Brain microvascular endothelial cell (primary cell): ENCODE data around the gene VSTM2B.

Experiments used
- DNase-seq: peaks from one replicate; pipeline ENCODE4 v3.0.0-alpha.2; 2020
- H3K27ac ChIP-seq: fragments of 250-450 bp; sonication (Bioruptor Pico); 2 replicates; pipeline ENCODE4 v1.5.1; 2020; ENCODE audit warnings: mild to moderate bottlenecking, moderate library complexity
- H3K27me3 ChIP-seq: fragments of 250-450 bp; sonication (Bioruptor Pico); replicated peaks from 2 replicates; pipeline ENCODE4 v1.5.1; 2020; ENCODE audit warnings: mild to moderate bottlenecking
- H3K36me3 ChIP-seq: fragments of 250-450 bp; sonication (Bioruptor Pico); replicated peaks from 2 replicates; pipeline ENCODE4 v1.5.1; 2020; ENCODE audit warnings: mild to moderate bottlenecking
- H3K4me3 ChIP-seq: 2 replicates; pipeline ENCODE4 v1.5.1; 2011; ENCODE audit warnings: low read depth, mild to moderate bottlenecking, control low read depth, low read length, moderate library complexity
- in situ Hi-C: cut with HindIII; loops from 2 replicates; pipeline ENCODE4 v1.10.0; 2017; ENCODE audit warnings: low sequenced_read_pairs, low pct_ligation_motif_present
- TF ChIP-seq, protein P1 (sequence below): IDR thresholded peaks from 2 replicates; pipeline ENCODE4 v1.5.1; 2011; ENCODE audit warnings: low read depth, mild to moderate bottlenecking, moderate library complexity, low read length, control low read depth, inconsistent platforms; ENCODE audit errors: missing control alignments

The VSTM2B gene

DNA sequence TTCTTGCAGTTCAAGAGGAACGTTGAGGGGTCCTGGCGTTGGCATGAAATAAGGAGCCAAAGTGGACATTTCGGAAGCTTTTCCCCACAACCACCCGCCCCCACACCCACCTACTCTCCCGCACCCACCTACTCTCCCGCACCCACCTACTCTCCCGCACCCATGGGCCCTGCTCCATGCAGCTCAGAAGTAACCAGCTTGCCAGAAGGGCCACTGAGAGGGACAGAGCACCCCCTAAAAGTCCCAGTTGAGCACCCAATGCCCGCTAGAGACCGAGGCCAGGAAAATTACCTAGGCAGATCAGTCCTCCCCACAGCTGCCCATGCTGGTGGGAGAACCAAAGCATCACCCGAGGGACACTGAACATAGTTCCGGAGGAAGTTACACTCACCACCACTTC is 11.8 kb downstream of the VSTM2B start:
- Histone ChIP-seq H3K4me3 (no peak overlapping the region), H3K27ac (no peak overlapping the region), H3K36me3 (no peaks in the 10 kb centered on the region), H3K27me3 (no peaks in the 10 kb centered on the region)
- in situ Hi-C loops, result no loop called here
- DNase-seq, result no peak
- TF ChIP-seq, protein P1, sequence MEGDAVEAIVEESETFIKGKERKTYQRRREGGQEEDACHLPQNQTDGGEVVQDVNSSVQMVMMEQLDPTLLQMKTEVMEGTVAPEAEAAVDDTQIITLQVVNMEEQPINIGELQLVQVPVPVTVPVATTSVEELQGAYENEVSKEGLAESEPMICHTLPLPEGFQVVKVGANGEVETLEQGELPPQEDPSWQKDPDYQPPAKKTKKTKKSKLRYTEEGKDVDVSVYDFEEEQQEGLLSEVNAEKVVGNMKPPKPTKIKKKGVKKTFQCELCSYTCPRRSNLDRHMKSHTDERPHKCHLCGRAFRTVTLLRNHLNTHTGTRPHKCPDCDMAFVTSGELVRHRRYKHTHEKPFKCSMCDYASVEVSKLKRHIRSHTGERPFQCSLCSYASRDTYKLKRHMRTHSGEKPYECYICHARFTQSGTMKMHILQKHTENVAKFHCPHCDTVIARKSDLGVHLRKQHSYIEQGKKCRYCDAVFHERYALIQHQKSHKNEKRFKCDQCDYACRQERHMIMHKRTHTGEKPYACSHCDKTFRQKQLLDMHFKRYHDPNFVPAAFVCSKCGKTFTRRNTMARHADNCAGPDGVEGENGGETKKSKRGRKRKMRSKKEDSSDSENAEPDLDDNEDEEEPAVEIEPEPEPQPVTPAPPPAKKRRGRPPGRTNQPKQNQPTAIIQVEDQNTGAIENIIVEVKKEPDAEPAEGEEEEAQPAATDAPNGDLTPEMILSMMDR, result no peak

DNA sequence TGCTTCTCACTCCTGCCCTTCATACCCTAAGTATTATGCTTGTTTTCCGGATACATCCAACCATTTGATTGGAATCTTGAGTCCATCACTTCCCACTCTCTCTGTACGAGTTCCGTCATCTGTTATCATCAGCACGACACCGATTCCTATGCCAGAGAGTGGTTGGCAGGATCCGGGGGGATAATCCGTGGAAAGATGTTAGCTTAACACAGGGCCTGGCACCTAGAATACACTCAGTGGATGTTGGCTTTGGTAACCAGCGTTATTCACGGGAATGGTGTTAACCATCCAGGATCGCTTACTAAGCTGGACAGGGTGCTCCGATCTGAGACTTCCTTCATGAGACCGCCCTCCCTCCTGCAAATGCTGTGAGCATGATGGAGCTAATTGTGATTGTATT is 12.4 kb downstream of the VSTM2B start:
- H3K4me3 ChIP-seq, result no peak overlapping the region
- TF ChIP-seq, protein P1, result no peak
- H3K36me3 ChIP-seq, result no peaks in the 10 kb centered on the region
- H3K27me3 ChIP-seq, result no peaks in the 10 kb centered on the region
- DNase-seq, result no peak
- in situ Hi-C loops, result no loop called here
- no peak overlapping the region for H3K27ac ChIP-seq

DNA sequence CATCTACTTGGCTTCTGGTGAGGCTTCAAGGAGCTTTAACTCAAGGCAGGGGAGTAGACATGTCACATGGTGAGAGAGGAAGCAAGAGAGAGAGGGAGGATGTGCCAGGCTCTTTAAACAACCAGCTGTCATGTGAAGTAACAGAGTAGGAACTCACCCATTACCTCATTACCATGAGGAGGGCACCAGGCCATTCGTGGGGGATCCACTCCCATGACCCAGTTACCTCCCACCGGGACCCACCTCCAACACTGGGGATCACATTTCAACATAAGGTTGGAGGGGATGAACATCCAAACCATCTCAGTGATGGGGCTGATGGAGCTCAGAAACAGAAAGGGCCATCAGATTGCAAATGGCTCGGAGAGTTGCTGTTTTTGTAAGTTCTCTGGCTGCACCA is 12.9 kb downstream of the VSTM2B start:
- Histone ChIP-seq H3K27me3 (no peaks in the 10 kb centered on the region), H3K4me3 (no peak overlapping the region), H3K27ac (no peak overlapping the region), H3K36me3 (no peaks in the 10 kb centered on the region)
- TF ChIP-seq, protein P1, result no peak
- in situ Hi-C loops, result no loop called here
- no peak for DNase-seq

DNA sequence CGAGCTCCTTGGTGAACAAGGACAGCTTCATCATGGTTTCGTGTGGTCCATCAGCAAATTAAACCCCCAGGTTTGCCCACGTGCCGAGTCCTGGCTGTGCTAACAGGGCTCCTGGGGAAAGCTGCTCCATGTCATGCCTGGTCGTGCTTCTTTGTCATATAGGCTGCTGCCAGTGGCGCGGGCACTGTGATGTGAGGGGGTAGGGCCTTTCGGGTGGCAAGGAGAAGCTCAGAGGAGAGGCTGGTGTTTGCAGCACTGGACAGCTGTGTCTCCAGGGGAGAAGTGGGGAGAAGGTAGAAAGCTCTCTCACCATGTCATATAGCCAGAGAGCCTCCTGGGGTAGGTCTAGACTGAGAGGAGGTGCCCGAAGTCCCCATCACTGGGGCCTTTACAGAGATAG is 13.3 kb downstream of the VSTM2B start:
- H3K36me3 ChIP-seq, result no peaks in the 10 kb centered on the region

DNA sequence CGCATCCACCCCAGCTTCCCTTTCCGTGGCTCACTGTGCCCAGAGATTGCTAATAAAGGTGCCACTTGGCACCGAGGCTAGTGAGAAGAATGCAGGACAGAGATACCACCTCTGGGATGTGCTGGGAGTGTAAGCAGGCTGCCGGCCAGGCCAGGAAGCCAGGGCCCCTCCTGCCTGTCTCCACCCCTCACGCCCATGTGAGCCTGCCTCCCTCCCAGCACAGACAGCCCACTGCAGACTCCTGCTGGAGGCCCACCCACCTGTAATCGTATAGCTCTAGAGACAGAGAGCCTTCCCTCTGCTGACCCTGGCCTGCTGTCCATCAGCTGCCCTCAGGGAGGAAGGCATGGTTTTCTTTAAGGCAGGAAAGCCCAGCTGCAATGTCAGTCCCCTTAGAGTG is 13.9 kb downstream of the VSTM2B start:
- H3K27ac ChIP-seq, result no peak overlapping the region
- TF ChIP-seq, protein P1, result no peak
- in situ Hi-C loops, result no loop called here
- H3K4me3 ChIP-seq, result no peak overlapping the region
- no peaks in the 10 kb centered on the region for H3K36me3 ChIP-seq
- no peak for DNase-seq
- no peaks in the 10 kb centered on the region for H3K27me3 ChIP-seq

More for the DNA sequence above, 13.3 kb downstream of the VSTM2B start:
- TF ChIP-seq, protein P1, result no peak
- Histone ChIP-seq H3K4me3 (no peak overlapping the region), H3K27me3 (no peaks in the 10 kb centered on the region), H3K27ac (no peak overlapping the region)
- DNase-seq, result no peak
- in situ Hi-C loops, result no loop called here

DNA sequence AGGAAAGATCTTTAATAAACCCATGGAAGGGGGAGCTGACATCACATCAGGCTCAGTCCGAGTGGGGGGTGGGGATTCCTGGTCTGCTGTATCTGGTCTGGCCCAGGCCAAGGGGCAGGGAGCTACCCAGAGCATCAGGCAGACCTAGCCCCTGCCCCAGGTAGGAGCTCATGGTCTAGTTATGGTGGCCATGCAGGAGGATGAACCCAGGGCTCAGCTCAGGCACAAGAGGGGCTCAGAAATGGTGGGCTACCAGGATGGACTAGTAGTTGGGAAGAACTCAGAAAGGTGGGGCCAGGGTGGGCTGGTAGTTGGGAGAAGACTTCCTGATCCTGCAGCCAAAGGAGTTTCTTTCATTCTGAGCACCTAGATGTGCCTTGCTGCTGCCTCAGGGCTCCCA is 14.3 kb downstream of the VSTM2B start:
- Histone ChIP-seq H3K4me3 (no peak overlapping the region), H3K27me3 (no peaks in the 10 kb centered on the region), H3K27ac (no peak overlapping the region), H3K36me3 (no peaks in the 10 kb centered on the region)
- no peak for DNase-seq
- TF ChIP-seq, protein P1, result no peak
- in situ Hi-C loops, result no loop called here
